Embryonic facial prominence (tissue), 1 donor: ENCODE results near the gene EYA3.

Experiments
- DNase-seq: peaks from one replicate; pipeline ENCODE4 v3.0.0-alpha.2; 2016; ENCODE audit errors: extremely low spot score

Gene EYA3

DNA sequence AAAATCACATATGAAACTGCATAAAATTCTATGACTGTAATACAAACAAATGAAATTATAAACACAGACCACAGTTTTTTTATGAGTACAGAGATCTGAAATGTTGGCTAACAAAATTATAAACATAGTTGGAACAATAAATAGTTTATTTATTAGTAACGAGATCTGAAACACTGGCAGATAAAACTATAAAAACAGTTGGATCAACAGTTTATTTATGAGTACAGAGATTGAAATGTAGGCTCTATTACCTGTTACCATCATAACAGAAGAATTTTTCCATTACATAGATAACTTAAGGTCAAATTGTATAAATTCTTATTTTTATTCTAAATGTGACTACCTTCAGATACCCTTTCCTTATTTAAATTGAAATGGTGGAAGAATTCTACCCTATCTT is 14.5 kb downstream of the EYA3 start:
- DNase-seq, result no peak

- DNase-seq, result no peak
Measured at GRCh38 chr1:28071813-28072212, 16.6 kb downstream of the EYA3 start.

DNA sequence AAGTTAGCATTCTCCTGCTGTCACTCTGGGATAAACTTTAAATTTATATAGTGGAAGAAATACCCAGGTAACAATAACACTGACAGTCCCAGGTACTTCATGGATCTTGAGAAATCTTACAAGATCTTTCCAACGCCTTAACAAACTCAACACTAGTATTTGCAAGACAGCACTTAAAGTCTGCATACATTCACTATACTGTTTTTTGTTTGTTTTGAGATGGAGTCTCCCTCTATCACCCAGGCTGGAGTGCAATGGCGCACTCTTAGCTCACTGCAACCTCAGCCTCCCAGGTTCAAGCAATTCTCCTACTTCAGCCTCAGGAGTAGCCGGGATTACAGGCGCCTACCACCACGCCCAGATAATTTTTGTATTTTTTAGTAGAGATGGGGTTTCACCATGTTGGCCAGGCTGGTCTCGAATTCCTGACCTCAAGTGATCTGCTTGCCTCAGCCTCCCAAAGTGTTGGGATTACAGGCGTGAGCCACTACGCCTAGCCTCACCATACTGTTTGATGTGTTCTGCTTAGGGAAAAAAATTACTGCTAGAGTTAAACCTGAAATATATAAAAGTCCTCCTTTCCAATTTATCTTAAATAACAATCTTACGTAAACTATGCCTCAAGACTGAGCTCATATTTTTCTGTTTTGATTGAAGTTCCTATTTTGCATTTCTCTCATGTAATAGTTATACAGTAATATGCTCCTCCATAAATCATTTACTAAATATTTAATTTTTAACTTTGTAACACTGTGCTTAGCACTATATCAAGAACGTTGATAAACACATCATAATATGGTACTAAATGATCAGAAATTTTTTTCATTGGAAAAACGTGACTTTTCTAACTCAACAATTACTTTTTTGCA is 17.5 kb downstream of the EYA3 start:
- DNase-seq, result no peak

DNA sequence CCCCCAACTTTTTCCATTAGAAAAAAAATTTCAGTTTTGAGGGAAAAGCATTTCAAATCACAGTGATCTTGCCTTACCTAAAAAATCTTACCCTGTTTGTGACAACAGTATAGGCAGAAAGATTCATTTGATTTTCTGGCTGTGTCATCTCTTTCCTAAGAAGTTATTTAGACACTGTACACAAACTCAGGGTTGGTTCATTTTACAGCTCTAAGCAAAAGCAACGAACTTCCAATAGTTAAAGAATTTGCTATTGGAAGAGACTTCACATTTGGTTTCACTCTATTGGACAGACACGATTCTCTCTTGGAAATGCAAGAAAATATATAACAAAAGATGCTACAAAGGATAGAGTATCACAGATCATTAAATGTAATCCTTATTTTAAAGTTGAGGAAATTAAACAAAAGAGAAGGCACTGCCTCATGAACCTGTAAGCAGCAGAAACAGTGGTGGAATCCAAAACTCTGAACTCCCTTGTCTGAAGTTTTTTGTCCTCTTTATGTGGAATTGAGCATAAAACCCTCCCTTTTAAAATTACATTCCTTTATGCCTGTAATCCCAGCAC is 20.8 kb downstream of the EYA3 start:
- DNase-seq, result no peak

- no peak for DNase-seq
Measured at GRCh38 chr1:28066393-28067154, 21.8 kb downstream of the EYA3 start.

DNA sequence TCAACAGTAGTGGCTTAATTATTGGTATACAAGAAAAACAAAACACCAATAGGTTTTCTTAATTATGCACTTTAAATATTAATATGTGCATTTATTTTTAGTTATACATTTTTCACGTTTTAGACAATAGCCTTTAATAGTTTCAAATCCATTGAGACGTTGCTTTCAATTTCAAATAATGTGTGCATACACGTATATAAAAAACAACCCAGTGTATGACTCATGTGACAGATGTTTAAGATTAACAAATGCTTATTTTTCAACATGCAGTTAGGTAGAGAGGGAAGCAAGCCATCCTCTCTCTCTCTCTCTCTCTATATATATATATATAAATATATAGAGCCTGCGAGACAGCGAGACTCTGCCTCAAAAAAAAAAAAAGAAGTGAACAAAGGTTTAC is 24.3 kb downstream of the EYA3 start:
- peak; percentile 18 for DNase-seq

DNA sequence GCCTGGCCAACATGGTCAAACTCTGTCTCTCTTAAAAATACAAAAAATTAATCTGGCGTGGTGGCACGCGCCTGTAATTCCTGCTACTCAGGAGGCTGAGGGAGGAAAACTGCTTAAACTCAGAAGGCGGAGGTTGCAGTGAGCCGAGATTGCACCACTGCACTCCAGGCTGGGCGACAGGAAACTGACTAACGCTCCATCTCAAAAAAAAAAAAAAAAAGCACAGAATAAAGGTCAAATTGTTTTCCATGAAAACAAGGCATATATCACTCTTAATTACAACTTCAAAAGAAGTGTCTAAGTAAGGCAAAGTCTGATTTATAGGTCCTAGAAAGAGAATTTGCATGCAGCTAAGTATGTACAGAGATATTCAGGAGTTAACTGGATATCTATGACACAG is 25.6 kb downstream of the EYA3 start:
- DNase-seq, result no peak

- DNase-seq, result no peak
Measured at GRCh38 chr1:28058971-28059878, 29.2 kb downstream of the EYA3 start.

GRCh38 chr1:28058168-28058567 is 30.2 kb downstream of the EYA3 start:
- DNase-seq, result no peak

DNA sequence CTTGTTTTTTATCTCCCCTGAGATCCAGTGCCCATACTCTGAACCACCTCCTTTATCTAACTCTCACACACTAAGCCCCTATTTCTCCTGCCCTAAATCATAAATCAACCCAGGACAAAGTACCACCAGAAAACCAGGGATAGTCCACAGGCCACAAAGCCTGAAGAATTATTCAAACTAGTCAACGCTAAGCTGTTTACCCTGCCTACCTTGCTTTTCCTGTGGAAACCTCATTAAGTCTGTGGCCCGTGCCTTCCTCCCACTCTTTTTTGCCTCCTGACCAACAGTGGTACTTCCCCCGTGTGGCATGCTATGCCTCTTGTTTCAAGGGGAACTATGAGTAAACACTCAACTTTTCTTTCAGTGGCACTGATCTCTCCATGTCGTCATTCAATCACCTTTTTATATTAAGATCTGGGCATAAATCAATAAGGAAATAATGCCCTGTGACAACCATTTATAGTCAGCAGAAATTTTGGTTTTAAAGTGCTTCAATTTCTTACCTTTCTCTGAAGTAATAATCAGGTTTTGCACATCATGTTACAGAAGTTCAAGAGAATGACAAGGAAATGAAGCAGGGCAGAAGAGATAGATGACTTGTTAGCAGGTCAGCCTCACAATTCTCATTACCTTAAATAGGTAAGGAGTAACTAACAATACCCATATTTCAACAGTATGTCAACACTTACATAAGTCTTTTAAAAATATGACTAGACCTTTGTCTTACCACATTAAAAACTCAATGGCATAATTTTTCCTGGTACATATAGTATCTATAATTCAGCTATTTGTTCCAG is 32.1 kb downstream of the EYA3 start:
- no peak for DNase-seq

- DNase-seq, result no peak
Measured at GRCh38 chr1:28050776-28051175, 37.6 kb downstream of the EYA3 start.

DNA sequence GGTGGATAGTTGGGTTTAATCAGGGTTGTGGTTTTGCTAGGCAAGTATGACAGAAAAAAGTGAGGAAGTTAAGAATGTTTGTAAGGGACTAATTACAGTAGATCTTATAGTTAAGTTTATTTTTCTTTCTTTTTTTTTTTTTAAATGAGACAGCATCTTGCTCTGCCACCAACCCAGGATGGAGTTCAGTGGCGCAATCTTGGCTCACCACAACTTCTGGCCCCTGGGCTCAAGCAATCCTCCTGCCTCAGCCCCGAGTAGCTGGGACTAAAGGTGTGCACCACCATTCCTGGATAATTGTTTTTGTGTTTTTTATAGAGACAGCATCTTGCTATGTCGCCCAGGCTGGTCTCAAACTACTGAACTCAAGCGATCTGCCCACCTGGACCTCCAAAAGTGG is 41.7 kb downstream of the EYA3 start:
- no peak for DNase-seq

DNA sequence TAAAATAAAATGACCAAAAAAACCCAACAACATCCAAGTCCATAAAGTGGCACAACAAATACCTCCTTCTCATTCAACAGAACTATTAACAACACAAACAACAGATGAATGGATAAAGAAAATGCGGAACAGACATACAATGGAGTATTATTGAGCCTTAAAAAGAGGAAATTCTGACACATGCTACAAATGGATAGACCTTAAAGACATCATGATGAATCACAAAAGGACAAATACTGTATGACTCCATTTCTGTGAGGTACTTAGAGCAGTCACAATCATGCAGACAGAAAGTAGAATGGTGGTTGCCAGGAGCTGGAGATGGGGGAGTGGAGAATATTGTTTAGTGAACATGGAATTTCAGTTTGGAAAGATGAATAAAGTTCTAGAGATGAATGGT is 42.6 kb downstream of the EYA3 start:
- DNase-seq, result no peak

DNA sequence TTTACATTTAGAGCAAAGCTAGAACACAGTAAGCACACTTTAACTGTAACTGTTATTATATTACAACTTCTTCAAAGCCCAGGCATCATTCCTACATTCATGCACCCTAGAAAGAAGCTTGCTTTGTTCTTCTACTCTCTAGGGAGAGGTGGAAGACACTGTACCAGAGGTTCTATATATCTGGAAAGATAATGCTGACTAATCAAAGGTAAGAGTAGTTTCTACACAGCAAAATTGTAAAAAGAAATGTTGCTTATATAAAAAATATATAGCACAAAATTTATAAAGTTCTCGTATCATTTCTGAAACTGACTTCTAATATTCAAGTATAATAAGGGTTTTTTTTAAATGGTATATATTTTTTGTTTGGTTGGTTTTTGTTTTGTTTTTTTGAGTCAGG is 44.0 kb downstream of the EYA3 start:
- DNase-seq, result no peak

- DNase-seq, result no peak
Measured at GRCh38 chr1:28039341-28039740, 49.1 kb downstream of the EYA3 start.

- DNase-seq, result no peak
Measured at GRCh38 chr1:28037946-28038345, 50.5 kb downstream of the EYA3 start.

DNA sequence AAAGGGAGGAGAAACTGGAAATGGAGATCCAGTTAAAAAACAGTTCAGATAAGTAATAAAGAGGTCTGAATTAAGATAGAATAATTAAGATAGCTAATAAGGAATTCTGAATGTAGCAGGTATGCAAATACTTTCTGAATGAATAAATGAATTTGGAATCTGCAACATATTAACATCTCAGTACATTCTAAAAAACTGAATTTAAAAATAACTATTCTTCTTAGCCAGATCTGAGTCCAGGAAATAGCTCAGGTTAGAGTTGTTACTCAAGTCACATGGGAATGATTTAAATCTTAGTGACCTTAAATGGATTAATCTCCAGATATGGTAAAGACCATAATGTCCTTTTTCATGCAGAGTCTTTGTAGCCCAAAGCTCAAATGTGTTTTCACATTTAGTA is 51.2 kb downstream of the EYA3 start:
- DNase-seq, result no peak

DNA sequence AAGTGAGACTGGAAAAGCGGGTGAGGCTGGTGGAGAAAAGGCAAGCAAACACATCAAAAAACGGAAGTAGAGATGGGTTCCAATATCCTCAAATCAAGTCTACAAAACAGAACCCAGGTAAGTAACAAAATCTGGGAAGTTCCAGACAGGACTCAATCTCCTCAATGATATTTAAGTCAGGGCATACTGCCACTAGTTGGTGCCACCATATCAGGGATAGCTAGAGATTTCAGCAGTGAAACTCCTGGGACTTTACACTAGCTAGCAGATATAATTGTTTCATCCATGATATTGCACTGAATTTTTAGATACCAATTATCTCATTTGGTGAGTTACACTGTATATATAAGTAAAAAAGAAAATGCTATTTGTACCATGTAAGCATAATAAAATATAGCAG is 52.0 kb downstream of the EYA3 start:
- DNase-seq, result no peak

DNA sequence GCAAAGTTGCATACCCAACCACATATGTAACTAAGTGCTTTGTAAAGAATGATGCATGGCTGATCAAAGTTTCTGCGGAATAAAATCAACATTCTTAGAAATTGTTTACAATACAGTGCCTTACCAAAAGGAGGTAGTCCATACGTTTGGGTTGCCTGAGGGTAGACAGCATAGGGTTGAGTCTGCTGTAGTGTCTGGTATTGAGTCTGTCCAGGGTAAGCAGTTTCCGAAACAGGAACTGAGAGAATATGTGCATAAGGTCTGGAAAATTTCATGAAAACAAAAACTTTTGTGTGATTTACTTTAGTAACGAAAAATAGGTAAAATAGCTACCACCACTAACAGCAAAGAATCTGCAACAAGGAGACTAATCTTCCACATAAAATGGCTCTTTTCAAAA is 53.0 kb downstream of the EYA3 start:
- no peak for DNase-seq

- DNase-seq, result no peak
Measured at GRCh38 chr1:28032281-28032680, 56.1 kb downstream of the EYA3 start.

GRCh38 chr1:28031173-28031572 is 57.2 kb downstream of the EYA3 start:
- DNase-seq, result no peak
